SH-SY5Y (cell line): ENCODE data around the gene FADS1.

Experiments
- GATA2 ChIP-seq: IDR thresholded peaks from 2 replicates; pipeline ENCODE4 v1.6.1; 2011; ENCODE audit warnings: mild to moderate bottlenecking, low read depth, low read length
- GATA3 ChIP-seq: IDR thresholded peaks from 2 replicates; pipeline ENCODE4 v1.6.1; 2011; ENCODE audit warnings: low read depth, mild to moderate bottlenecking, low read length, moderate library complexity

The FADS1 gene

DNA sequence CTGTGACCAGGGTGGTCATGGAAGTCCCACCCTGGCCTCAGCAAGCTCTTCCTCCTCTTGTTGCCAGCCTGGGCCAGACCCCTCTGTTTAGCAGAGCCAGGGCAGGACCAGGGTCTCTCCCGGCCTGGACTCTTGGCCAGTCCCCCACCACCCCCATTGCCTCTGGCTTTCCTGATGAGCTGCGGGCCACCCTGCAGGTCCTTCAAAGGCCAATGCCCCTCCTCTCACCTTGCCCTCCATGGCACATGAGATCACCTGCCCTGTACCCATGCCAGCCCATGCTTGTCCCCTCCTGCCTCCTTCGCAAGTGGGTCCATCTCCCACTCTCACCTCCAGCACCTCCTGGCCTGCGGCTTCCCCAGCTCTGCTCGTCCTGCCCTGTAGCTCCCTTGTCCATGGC lies 21.7 kb upstream of the FADS1 start:
- no peak for TF ChIP-seq GATA2
- TF ChIP-seq GATA3, result no peak

DNA sequence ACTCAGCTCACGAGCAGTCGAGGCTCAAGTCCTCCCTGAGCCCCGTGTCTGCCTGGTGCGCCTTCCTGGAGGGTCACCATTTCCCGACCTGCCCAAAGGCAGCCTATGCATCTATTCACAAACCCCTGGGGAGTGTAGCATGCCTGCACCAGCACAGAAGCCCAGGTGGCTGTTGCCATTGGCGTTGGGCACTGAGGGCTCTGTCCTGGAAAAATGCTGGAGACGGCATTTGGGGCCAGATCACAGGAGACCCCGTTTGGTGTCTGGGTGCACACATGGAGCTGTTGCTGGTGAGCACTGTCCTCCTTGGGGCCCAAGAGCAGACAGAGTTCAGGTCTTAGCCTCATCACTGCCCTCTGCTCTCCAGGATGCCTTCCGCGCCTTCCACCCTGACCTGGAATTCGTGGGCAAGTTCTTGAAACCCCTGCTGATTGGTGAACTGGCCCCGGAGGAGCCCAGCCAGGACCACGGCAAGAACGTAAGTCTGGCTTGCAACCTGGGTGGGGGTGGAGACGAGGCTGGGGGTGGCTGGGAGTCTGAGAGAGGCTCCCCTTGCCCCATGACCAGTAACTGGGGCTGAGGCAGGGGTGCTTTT lies 20.7 kb upstream of the FADS1 start:
- TF ChIP-seq GATA2 (no peak), GATA3 (no peak)

DNA sequence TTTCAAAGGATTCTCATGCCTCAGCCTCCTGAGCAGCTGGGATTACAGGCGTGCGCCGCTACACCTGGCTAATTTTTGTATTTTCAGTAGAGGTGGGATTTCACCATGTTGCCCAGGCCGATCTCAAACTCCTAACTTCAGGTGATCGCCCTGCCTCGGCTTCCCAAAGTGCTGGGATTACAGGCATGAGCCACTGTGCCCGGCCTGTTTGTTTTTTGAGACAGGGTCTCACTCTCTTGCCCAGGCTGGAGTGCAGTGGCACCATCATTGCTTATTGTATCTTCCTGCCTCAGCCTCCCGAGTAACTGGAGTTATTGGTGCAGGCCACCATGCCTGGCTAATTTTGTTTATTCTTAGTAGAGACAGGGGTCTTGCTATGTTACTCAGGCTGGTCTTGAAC lies 19.4 kb upstream of the FADS1 start:
- no peak for TF ChIP-seq GATA2
- no peak for TF ChIP-seq GATA3

DNA sequence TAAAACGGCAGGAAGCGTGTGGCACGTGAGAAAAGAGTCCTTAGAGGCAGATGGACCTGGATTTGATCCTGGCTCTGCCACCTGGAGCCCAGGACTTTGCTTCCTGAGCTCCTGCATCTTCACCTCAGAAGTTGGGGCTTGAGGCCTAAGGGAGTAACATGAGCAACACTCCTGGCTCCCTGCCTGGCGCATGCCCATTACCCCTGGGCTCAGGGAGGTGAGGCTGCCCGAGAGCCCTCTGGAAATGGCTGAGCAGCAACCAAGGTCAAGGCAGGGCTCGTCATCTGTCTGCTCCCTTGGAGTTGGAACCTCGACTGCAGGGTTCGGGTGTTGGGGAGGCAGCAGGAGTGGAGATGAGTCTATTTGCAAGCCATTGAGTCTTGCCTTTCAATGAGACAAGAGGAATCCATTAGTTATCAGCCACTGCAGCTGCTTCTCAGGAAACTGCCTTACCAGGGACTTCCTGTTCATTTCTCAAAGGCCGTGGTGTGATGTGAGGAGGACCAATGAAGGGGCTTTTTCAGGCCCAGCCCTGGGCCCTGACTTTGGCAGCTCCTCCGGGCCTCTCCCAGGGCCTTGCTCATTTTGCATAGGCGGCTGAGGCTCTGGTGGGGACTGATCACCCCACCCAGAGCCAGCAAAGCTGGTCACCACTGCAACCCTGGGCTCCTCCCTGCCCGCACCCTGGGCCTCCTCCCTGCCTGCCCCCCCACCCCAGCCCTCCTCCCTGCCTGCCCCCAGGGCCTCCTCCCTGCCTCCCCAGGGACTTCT lies 17.7 kb upstream of the FADS1 start:
- no peak for TF ChIP-seq GATA3
- no peak for TF ChIP-seq GATA2

DNA sequence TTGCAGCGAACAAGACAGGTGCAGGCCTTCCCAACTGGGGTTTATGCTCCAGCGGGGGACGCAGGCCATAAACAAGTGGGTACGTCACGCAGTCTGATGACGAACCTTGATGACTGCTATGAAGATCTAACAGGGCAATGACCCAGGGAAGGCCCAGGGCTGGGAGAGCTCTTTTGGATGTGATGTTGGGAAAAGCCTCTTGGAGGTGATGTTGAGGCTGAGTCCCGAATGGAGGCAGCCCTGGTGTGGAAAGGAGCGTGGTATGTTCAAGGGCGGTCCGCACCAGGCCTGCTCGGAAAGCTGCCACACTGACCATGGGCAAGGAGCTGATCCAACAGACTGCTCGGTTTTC lies 17.1 kb upstream of the FADS1 start:
- no peak for TF ChIP-seq GATA2
- no peak for TF ChIP-seq GATA3

DNA sequence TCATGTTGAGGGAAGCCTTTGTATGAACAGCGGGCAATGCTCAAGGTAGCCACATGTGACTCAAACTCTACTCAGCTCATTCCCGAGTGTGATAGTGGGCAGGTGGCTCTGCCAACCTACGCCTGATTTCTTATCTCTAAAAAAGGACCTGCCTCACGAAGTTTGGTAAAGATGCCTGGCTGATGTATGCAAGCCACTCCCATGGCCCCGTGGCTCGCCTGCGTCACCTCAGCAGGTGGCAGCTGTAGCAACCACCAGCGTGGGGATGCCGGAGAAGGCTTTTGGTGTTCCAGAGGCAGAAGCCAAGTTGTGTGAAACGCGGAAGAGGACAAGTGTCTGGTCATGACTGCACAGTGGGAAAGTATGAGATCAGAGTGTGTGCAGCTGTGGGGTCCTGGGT lies 16.7 kb upstream of the FADS1 start:
- TF ChIP-seq GATA2 (no peak), GATA3 (no peak)

DNA sequence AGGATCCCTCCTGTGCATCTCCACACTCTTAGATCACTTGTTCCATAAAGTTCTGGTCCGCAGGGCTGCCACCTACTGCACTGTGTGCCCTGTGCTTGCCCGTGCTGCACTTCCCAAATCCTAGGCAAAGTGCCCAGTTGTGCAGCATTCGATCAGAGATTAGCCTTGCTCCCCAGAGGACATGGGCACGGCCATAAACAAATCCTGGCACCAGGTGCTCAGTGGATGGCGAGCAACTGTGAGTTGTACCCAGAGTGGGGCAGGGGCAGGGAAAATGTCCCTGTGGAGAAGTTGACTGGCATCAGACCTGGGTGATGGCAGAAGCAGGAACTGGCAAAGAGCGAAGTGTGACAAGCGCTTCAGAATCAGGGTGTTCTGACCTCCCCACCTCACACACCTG lies 16.0 kb upstream of the FADS1 start:
- TF ChIP-seq GATA2, result no peak
- no peak for TF ChIP-seq GATA3

DNA sequence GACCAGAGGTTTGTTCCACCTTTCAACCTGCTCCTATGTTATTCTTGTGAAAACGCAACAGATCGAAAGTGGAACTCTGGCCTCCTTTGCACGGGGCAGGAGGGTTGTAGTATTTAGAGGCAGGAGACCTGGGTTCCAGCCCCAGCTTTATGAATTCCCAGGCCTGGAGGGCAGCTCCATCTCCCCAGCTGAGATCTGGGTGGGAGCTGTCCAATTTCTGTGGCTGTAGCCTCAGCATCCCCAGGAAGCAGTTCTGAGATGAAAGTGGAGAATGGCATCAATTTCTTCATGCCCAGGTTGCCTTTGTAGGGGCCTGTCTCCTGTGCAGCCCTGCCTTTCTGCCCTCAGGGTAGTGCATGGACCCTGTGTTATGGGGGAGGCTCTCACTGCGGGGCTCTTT lies 15.4 kb upstream of the FADS1 start:
- TF ChIP-seq GATA2 (no peak), GATA3 (no peak)

DNA sequence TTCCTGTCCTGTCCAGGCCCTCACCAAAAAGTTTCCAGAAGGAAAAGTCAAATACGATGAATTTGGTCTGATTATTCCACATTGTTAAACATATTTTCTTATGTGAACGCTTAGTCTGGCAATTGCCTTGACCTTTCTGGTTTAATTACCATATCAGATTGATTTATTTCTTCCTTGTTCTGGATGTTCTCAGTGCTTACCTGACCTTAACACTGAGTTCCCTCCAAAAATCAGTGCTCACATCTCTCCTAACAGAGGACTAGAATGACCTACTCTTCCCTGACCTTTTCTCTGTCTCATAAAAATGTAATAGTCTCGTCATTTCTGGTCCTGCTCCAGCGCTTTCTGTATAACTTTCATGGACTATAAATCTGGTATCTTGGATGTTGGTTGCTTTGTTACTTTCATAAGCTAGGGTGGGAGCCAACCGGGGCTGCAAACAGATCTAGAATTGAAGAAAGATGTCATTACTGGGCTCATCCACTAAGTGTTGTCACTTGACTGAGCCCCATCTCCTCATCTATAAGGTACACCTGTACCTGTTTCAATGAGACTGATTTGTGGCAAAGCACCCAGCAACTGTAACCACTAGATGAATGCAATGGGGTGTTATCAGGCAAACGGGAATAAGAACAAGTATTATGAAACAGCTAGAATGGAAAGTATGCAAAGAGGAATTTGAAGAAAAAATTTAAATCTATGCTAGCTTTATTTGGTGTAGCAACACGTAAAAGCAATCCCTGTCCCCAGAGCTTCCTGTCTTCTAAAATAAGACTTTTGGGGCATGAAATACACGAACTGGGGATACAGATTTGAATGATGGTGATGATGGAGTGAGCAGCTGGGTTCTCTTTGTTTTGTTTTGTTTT lies 13.7 kb upstream of the FADS1 start:
- TF ChIP-seq GATA3, result no peak
- no peak for TF ChIP-seq GATA2

DNA sequence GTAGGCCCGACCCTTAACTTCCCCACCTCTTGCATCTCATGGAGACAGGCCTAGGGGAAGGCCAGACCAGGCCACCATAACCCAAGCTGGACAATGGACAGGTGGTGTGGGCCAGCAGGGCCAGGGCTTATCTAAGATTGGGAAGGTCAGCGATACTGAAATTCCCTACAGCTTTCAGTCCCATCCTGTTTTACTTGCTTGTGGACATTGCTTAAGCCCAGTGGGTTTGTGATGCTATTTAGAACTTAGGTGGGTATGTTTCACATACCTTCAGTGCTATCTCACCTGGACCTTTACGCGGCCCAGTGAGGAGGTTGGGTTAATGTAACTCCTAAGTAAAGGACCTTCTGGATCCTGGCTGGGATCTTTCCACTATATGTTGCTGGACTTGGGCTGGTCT lies 13.0 kb upstream of the FADS1 start:
- no peak for TF ChIP-seq GATA3
- no peak for TF ChIP-seq GATA2

DNA sequence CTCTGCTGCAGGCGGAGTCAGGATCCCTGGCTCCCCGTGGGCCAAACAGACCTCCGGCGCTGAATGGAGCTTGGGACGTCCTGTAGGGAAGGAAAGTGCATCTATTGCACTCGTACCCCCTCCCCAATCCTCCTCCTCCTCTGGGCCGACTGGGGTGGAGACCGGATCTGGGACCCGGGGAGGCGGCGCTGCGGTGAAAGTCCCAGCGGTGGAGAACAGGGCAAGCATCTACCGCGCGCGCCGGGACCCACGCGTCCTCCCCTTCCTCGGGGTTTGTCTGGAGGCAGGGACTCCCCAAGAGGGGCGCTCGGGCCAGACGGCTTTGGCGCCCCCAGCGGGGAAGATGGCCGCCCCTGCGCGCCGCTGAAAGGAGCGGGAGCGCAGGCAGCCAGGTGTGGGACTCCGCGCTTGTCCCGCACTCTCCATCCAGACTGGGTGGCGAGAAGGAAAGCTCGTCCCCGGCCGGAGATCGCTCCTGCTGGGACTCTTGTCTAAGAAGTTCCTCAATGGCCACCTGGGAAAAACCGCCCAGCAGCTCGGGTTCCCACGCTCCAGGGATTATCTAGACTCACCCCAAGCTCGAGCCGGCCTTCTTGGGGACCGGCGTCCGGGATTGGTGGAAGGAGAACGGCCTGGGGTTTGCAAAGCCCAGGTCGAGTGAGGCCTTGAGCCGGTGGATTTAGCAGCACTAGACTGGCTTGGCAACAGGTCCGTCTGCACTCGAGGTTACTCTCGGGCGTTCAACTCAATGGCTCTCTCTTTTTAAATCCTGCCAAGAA lies 12.0 kb upstream of the FADS1 start:
- TF ChIP-seq GATA3, result no peak
- TF ChIP-seq GATA2, result no peak

DNA sequence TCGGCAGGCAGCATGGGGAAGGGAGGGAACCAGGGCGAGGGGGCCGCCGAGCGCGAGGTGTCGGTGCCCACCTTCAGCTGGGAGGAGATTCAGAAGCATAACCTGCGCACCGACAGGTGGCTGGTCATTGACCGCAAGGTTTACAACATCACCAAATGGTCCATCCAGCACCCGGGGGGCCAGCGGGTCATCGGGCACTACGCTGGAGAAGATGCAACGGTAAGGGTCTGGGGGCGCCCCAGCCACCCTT lies 11.5 kb upstream of the FADS1 start:
- no peak for TF ChIP-seq GATA3
- TF ChIP-seq GATA2, result no peak

DNA sequence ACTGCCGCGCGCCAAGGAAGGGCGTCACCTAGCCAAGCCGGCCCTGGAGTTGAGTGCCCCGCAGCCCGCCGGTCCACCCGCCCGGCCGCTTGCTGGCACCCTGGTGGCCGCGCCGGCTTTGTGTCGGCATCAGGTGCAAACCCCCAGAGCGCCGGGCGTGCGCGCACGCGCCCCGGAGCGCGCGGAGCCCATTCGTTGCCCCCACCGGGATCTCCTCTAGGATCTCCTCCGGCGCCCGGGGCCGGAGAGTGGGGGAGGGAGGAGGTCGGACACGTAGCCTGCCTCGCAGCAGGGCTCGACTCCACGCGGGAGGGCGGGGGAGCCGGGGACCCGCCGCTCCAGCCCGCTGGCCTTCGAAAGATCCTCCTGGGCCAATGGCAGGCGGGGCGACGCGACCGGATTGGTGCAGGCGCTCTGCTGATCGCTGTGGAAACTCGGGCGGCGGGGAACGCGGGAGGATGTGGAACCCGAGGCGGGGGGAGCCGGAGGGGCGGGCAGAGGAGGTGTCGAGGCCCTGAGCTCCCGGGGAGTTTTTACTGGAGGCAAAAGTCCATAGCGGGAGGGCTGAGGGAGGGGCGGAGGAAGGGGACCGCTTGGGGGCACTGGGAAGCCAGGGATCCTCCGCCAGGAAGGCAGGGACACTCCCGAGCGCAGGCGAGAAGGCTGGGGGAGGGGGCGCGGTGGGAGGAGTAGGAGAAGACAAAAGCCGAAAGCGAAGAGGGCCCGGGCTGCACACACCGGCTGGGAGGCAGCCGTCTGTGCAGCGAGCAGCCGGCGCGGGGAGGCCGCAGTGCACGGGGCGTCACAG lies 11.0 kb upstream of the FADS1 start, which contains the start of gene FADS2:
Gene FADS2, plus strand, starts transcription at position 730 of the 808 bp plus-strand sequence. CDS start 91 bp downstream, outside the sequence.
- TF ChIP-seq GATA2 (peak; percentile 92), GATA3 (no peak)

DNA sequence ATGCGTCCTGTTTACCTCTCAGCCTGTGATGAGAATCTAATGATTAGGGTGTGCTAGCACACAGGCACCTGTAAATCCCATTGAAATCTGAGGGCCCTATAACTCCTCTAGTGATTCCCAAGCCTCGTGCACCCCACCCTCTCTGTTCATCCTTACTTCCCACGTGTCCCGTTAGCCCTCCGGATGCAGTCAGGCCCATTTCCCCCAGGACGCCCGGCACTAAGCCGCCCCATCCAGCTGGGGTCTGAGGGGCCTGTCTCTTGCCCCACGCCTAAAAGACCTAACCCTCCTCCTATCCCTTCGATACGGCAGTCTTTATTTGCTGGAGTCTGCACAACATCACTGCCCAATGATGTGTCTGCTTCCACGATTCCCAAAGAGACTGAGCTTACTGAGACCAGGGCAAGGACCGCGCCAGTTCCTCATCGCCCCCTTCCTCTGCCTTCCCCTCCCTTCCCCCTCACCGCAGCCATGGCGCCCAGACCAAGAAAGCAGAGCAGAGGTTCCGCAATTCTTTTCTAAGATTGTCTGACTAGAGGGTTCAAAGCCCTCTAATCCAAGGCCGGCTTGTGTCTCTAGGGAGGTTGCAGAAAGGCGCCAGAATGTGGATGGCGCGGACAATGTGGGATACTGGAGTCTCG lies 10.2 kb upstream of the FADS1 start:
- TF ChIP-seq GATA2 (no peak), GATA3 (no peak)

DNA sequence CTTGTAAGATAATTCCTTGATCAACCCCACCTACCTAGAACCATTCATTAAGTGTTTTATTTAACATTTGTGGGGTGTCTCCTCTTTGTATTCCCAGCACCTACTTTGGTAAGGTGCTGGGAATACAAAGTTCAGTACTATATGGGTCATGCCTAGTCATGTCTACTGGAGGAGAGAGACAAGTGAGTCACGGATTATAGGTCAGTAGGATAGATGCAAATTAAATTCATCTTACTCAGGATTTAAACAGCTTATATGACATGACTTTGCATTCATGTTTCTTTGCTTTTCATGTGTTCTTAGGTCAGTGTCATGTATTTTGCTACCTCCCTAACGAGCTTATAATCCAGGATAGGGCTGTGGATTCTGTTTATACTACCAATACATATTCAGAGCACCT lies 3.4 kb upstream of the FADS1 start:
- TF ChIP-seq GATA2 (no peak), GATA3 (no peak)
